HEK293 (cell line): Measurements from ENCODE around the gene VEGFB.

ENCODE experiments used
- CTCF ChIA-PET: fragments of 350-600 bp; formaldehyde crosslinking; extraction: SDS; loops from one replicate; lab custom pipeline; 2021; ENCODE audit warnings: antibody characterized with exemption; lab: Yijun Ruan, JAX
- POLR2A ChIA-PET: fragments of 300-600 bp; formaldehyde crosslinking; extraction: SDS; loops from one replicate; lab custom pipeline; 2020; ENCODE audit warnings: antibody characterized with exemption, inconsistent platforms; lab: Yijun Ruan, JAX
- H3K27ac ChIP-seq: fragments of 200-500 bp; sonication (Bioruptor generic); 2 replicates; pipeline ENCODE4 v1.5.1; 2014; ENCODE audit warnings: low read depth, low read length, control low read depth, inconsistent platforms; ENCODE audit errors: extremely low read depth
- H3K36me3 ChIP-seq, 2 experiments: fragments of 200-500 bp in 1 of 2; sonication (Bioruptor generic) in 1 of 2; 1 replicate in 1 of 2; 2 replicates in 1 of 2; pipeline ENCODE4 v1.5.1; 2014 to 2017; ENCODE audit warnings: inconsistent platforms in 2 of 2, low read length in 2 of 2; ENCODE audit not compliant: control insufficient read depth in 2 of 2, insufficient read depth in 1 of 2
- H3K4me1 ChIP-seq: fragments of 200-500 bp; sonication (Bioruptor generic); 2 replicates; pipeline ENCODE4 v1.5.1; 2014; ENCODE audit warnings: mild to moderate bottlenecking, low read length, inconsistent platforms; ENCODE audit not compliant: control insufficient read depth, insufficient read depth
- H3K4me3 ChIP-seq: 2 replicates; pipeline ENCODE4 v1.5.1; 2011; ENCODE audit warnings: low read depth, mild to moderate bottlenecking, control low read depth, low read length, moderate library complexity
- H3K9me3 ChIP-seq: fragments of 200-500 bp; sonication (Bioruptor generic); 2 replicates; pipeline ENCODE4 v1.5.1; 2014; ENCODE audit warnings: low read depth, low read length, inconsistent platforms; ENCODE audit not compliant: control insufficient read depth, insufficient read depth
- CTCF ChIP-seq: fragments of 450-650 bp; formaldehyde crosslinking; IDR thresholded peaks from 2 replicates; pipeline ENCODE4 v1.5.1; 2016; ENCODE audit warnings: missing biosample characterization, missing genetic modification characterization
- OVOL3 ChIP-seq: fragments of 450-650 bp; formaldehyde crosslinking; IDR thresholded peaks from 2 replicates; pipeline ENCODE4 v1.5.1; 2016; ENCODE audit warnings: missing biosample characterization, missing genetic modification characterization
- PRDM1 ChIP-seq: fragments of 450-650 bp; formaldehyde crosslinking; IDR thresholded peaks from 2 replicates; pipeline ENCODE4; 2016; ENCODE audit warnings: missing biosample characterization, missing genetic modification characterization
- PRDM2 ChIP-seq: fragments of 450-650 bp; formaldehyde crosslinking; IDR thresholded peaks from 2 replicates; pipeline ENCODE4 v1.5.1; 2016; ENCODE audit warnings: missing biosample characterization, missing genetic modification characterization, borderline replicate concordance
- PRDM6 ChIP-seq: fragments of 450-650 bp; formaldehyde crosslinking; IDR thresholded peaks from 2 replicates; pipeline ENCODE4 v1.5.1; 2017; ENCODE audit warnings: missing biosample characterization, missing genetic modification characterization
- SP7 ChIP-seq: fragments of 450-650 bp; formaldehyde crosslinking; IDR thresholded peaks from 2 replicates; pipeline ENCODE4 v1.5.1; 2016; ENCODE audit warnings: missing biosample characterization, missing genetic modification characterization
- TCF7L2 ChIP-seq: IDR thresholded peaks from 2 replicates; pipeline ENCODE4 v1.6.1; 2011; ENCODE audit warnings: low read depth, mild to moderate bottlenecking, inconsistent platforms, low read length, moderate library complexity, borderline replicate concordance
- YY1 ChIP-seq: fragments of 450-650 bp; formaldehyde crosslinking; IDR thresholded peaks from 2 replicates; pipeline ENCODE4 v1.5.1; 2018; ENCODE audit warnings: missing biosample characterization, missing genetic modification characterization
- ZFP69B ChIP-seq: fragments of 450-650 bp; formaldehyde crosslinking; IDR thresholded peaks from 2 replicates; pipeline ENCODE4 v1.5.1; 2016; ENCODE audit warnings: missing biosample characterization, missing genetic modification characterization
- ZNF114 ChIP-seq: fragments of 450-650 bp; formaldehyde crosslinking; IDR thresholded peaks from 2 replicates; pipeline ENCODE4 v1.5.0; 2017; ENCODE audit warnings: missing biosample characterization, missing genetic modification characterization
- ZNF302 ChIP-seq: fragments of 450-650 bp; formaldehyde crosslinking; IDR thresholded peaks from 2 replicates; pipeline ENCODE4 v1.5.1; 2016; ENCODE audit warnings: missing biosample characterization, missing genetic modification characterization, low read depth
- ZNF394 ChIP-seq: fragments of 450-650 bp; formaldehyde crosslinking; IDR thresholded peaks from 2 replicates; pipeline ENCODE4 v1.5.1; 2016; ENCODE audit warnings: missing biosample characterization, missing genetic modification characterization, mild to moderate bottlenecking, moderate library complexity, borderline replicate concordance
- ZNF423 ChIP-seq: fragments of 450-650 bp; formaldehyde crosslinking; IDR thresholded peaks from 2 replicates; pipeline ENCODE4 v1.5.1; 2016; ENCODE audit warnings: missing biosample characterization, missing genetic modification characterization
- ZNF654 ChIP-seq: fragments of 450-650 bp; formaldehyde crosslinking; IDR thresholded peaks from 2 replicates; pipeline ENCODE4 v1.5.1; 2016; ENCODE audit warnings: low read depth, missing biosample characterization, missing genetic modification characterization
- ZSCAN4 ChIP-seq: fragments of 450-650 bp; formaldehyde crosslinking; IDR thresholded peaks from 2 replicates; pipeline ENCODE4 v1.5.1; 2017; ENCODE audit warnings: missing biosample characterization, missing genetic modification characterization

VEGFB gene

GRCh38 chr11:64286801-64287159, 52.4 kb downstream of the VEGFB start (continued):
- TF ChIP-seq TCF7L2 (no peak), SP7 (tag by site-specific recombination) (no peak), ZNF654 (tag by site-specific recombination) (no peak)

- peaks cover under 1 to 31% of the 10 kb centered on the region in 2 experiments; a peak in 2 of 3 replicates for H3K36me3 ChIP-seq
- H3K9me3 ChIP-seq, result no peaks in the 10 kb centered on the region
- H3K4me3 ChIP-seq, result no peak overlapping the region
- H3K27ac ChIP-seq, result no peak overlapping the region
- TF ChIP-seq PRDM6 (tag by site-specific recombination), result no peak
- TF ChIP-seq OVOL3 (tag by site-specific recombination), result no peak
- no peak for TF ChIP-seq YY1 (tag by site-specific recombination)
- TF ChIP-seq ZFP69B (tag by site-specific recombination), result no peak
- TF ChIP-seq ZNF114, result no peak
- TF ChIP-seq ZNF302 (tag by site-specific recombination), result no peak
- no peak for TF ChIP-seq ZNF423 (tag by site-specific recombination)
- no peak for TF ChIP-seq CTCF (tag by site-specific recombination)
- TF ChIP-seq PRDM2 (tag by site-specific recombination), result no peak
- no peak for TF ChIP-seq ZSCAN4 (tag by site-specific recombination)
- no peak for TF ChIP-seq PRDM1 (tag by site-specific recombination)
- TF ChIP-seq ZNF394 (tag by site-specific recombination), result no peak
- CTCF ChIA-PET, result interaction anchor here (1.0 to 1.6 kb wide), 4 partner anchors 9 to 16 kb away, joined by 3 to 7 read pairs (median 4); no protein-coding TSS in a partner anchor
- H3K4me1 ChIP-seq, result no peaks in the 10 kb centered on the region; the same call in 1 of the 2 replicates
- POLR2A ChIA-PET, result interaction anchor here (0.5 kb wide), 1 partner anchor 835 kb away, joined by 4 read pairs; no protein-coding TSS in a partner anchor
Measured at GRCh38 chr11:64287676-64288352, 53.4 kb downstream of the VEGFB start.
